Pancreas (tissue), 10 donors: Measurements from ENCODE around the gene DENND2A. TPM values are rescaled to one million over a fixed set of nuclear protein-coding genes. Genes with fewer than 3 reads are reported as not detected.

Experiments used
- ATAC-seq, 4 donors: fragments of 200-7000 bp; cut with Tn5 transposase; one replicate each; pipeline versions ENCODE4 v1.8.0 to v1.9.1; 2020; ENCODE audit warnings: mild to moderate bottlenecking in 4 of 4, moderate library complexity in 4 of 4
- DNase-seq, 6 donors: peaks; one replicate each; pipeline ENCODE4 v3.0.0-alpha.2; 2020
- FAIRE-seq: peaks from 2 replicates; lab custom pipeline; 2012; peaks lifted over from hg19 to GRCh38; lab: Jason Lieb, UNC
- H3K27ac ChIP-seq, 4 donors: fragments of 200-600 bp; sonication (generic); 1 replicate in 3 of 4; 2 replicates in 1 of 4; pipeline versions ENCODE4 v1.5.0 to v1.8.0; 2020
- H3K27me3 ChIP-seq, 4 donors: fragments of 200-600 bp; one replicate each; pipeline ENCODE4 v1.8.0; 2021
- H3K36me3 ChIP-seq, 3 donors: fragments of 200-600 bp; sonication (generic) in 1 of 3; one replicate each; pipeline versions ENCODE4 v1.5.0 to v1.8.0; 2020 to 2021
- H3K4me1 ChIP-seq, 3 donors: fragments of 200-600 bp; one replicate each; pipeline ENCODE4 v1.8.0; 2021
- H3K4me3 ChIP-seq, 4 donors: fragments of 200-600 bp; sonication (generic) in 2 of 4; one replicate each; pipeline versions ENCODE4 v1.5.0 to v1.8.0; 2020 to 2021
- H3K9me3 ChIP-seq, 4 donors: fragments of 200-600 bp; one replicate each; pipeline ENCODE4 v1.8.0; 2021
- WGBS, 2 donors: extraction: QIAGEN DNeasy Blood & Tissue Kit; methylation state at CpG; one replicate each; pipeline ENCODE4 v1.1.7; 2013; 5-methylcytosine and 5-hydroxymethylcytosine counted together
- intact Hi-C, 3 donors: fragments of 100-400 bp; cut with DNase I; formaldehyde crosslinking; loops; one replicate each; pipeline versions ENCODE4 v1.11.1 to v1.14.2; 2022
- polyA plus RNA-seq, 2 donors: library from polyadenylated mRNA; stranded (reverse); fragments of 200-250 nt; gene quantifications; one replicate each; pipeline ENCODE4 v1.2.3, GENCODE V29; 2013
- total RNA-seq, 6 donors: library from RNA; stranded (reverse); fragmentation: NEBNext Ultra II Directional in 4 of 6; extraction: Animal tissue kit (Norgen Biotek cat#: 25700) in 4 of 6; gene quantifications; one replicate each; pipeline versions ENCODE4 v1.2.1 to v1.2.4, GENCODE V29; 2021 to 2023
- TF ChIP-seq, protein P1 (sequence below), 4 donors: fragments of 200-600 bp; sonication (generic) in 3 of 4; IDR thresholded peaks; one replicate each; pipeline versions ENCODE4 v1.5.0 to v1.8.0; 2021; ENCODE audit warnings: antibody characterized with exemption in 4 of 4
- donor health status: healthy with polysubstance abuse.
- donor health status: DM: no; HTN: no; CAD: no; lungs with moderate emphysema.
- donor health status: DM: no; HTN: no; CAD: no.
- donor health status: control.
- donor health status: control.
- donor health status: Bipolar disorder and iron deficiency.
- donor health status: DM: yes; HTN: yes; CAD: no.
- donor health status: DM: no; HTN: no; CAD: no.
- donor health status: DM: no; HTN: no; CAD: no.
- donor health status: DM: yes; HTN: yes; CAD: no.

The DENND2A gene
- total and polyA plus RNA-seq, 8 donors: 1.1 to 5.0 (median 1.8) TPM

- H3K4me1 ChIP-seq: no peaks in the 10 kb centered on the region
- 79 to 100% methylated on average over 1 of the region's 1 CpG for WGBS, 2 donors
- FAIRE-seq (no peak), ATAC-seq (no peak), DNase-seq (no peak)
- TF ChIP-seq, protein P1, sequence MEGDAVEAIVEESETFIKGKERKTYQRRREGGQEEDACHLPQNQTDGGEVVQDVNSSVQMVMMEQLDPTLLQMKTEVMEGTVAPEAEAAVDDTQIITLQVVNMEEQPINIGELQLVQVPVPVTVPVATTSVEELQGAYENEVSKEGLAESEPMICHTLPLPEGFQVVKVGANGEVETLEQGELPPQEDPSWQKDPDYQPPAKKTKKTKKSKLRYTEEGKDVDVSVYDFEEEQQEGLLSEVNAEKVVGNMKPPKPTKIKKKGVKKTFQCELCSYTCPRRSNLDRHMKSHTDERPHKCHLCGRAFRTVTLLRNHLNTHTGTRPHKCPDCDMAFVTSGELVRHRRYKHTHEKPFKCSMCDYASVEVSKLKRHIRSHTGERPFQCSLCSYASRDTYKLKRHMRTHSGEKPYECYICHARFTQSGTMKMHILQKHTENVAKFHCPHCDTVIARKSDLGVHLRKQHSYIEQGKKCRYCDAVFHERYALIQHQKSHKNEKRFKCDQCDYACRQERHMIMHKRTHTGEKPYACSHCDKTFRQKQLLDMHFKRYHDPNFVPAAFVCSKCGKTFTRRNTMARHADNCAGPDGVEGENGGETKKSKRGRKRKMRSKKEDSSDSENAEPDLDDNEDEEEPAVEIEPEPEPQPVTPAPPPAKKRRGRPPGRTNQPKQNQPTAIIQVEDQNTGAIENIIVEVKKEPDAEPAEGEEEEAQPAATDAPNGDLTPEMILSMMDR (IDR thresholded peaks at IDR 0.05): no peak
- H3K4me3 ChIP-seq: no peak overlapping the region
- H3K36me3 ChIP-seq: no peaks in the 10 kb centered on the region
- H3K27ac ChIP-seq: no peak overlapping the region
- H3K27me3 ChIP-seq: no peaks in the 10 kb centered on the region
- no peaks in the 10 kb centered on the region for H3K9me3 ChIP-seq
- intact Hi-C loops: loop anchor here in 1 of 3 donors (10.0 kb wide), 1 partner anchor 58 kb away; no protein-coding TSS in a partner anchor
Observed at GRCh38 chr7:140546947-140547346, 93.7 kb downstream of the DENND2A start.

DNA sequence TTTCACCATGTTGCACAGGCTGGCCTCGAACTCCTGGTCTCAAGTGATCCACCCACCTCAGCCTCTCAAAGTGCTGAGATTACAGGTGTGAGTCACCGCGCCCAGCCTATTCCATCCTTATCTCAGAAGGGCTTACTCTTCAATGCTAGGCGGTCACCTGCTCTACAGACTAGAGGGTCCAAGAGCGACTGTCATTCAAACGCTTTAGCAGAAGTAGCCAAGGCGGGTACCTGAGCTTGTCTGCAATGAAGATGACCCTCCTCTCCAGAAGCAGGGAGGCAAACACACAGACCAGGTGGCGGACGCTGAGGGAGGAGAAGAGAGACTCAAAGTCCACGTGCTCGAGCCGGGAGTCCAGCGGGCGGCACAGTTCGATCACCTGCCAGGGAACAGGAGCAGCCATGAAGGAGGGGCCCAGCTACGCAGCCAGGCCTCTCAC, 96.2 kb downstream of the DENND2A start:
- intact Hi-C loops: loop anchor here in 1 of 3 donors (10.0 kb wide), 1 partner anchor 60 kb away; no protein-coding TSS in a partner anchor
- DNase-seq: peak in 5 of 6 donors; percentile 53 to 93 (median 68)
- TF ChIP-seq, protein P1 (IDR thresholded peaks at IDR 0.05): no peak
- Histone ChIP-seq H3K36me3 (no peaks in the 10 kb centered on the region), H3K27me3 (no peaks in the 10 kb centered on the region), H3K4me1 (peaks cover 0 to 3% (median 0%) of the 10 kb centered on the region in 3 donors), H3K27ac (no peak overlapping the region), H3K4me3 (no peak overlapping the region), H3K9me3 (no peaks in the 10 kb centered on the region)
- no peak for FAIRE-seq
- WGBS, 2 donors: 55 to 87% methylated on average over 16 of the region's 16 CpGs
- ATAC-seq: peak in 3 of 4 donors; percentile 69 to 95 (median 89)

DNA sequence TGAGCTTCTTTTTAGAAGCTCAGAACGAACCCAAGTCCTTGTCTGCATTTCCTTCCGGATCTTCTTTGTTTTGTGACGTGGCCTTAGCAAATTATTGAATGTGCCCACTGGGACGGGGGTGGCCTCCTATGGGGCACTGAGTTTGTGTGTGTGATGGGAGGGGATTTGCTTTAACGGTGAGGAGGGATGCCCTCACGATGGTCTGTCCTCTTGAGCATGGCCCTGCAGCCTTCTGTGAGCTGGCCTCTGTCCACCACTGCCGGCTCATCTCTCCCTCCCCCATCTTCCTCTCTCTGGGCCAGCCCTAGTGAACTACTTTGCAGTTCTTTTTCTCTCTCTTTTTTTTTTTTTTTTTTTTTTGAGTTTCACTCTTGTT, 98.4 kb downstream of the DENND2A start:
- Histone ChIP-seq H3K9me3 (no peaks in the 10 kb centered on the region), H3K4me3 (no peak overlapping the region), H3K36me3 (no peaks in the 10 kb centered on the region), H3K27me3 (no peaks in the 10 kb centered on the region), H3K4me1 (peaks cover 0 to 3% (median 0%) of the 10 kb centered on the region in 3 donors), H3K27ac (no peak overlapping the region)
- ATAC-seq (peak in 2 of 4 donors; percentile 50 to 66), DNase-seq (no peak), FAIRE-seq (no peak)
- TF ChIP-seq, protein P1 (IDR thresholded peaks at IDR 0.05): no peak
- intact Hi-C loops: loop anchor here in 1 of 3 donors (10.0 kb wide), 1 partner anchor 63 kb away; no protein-coding TSS in a partner anchor
- 64 to 71% methylated on average over 7 of the region's 7 CpGs for WGBS, 2 donors

DNA sequence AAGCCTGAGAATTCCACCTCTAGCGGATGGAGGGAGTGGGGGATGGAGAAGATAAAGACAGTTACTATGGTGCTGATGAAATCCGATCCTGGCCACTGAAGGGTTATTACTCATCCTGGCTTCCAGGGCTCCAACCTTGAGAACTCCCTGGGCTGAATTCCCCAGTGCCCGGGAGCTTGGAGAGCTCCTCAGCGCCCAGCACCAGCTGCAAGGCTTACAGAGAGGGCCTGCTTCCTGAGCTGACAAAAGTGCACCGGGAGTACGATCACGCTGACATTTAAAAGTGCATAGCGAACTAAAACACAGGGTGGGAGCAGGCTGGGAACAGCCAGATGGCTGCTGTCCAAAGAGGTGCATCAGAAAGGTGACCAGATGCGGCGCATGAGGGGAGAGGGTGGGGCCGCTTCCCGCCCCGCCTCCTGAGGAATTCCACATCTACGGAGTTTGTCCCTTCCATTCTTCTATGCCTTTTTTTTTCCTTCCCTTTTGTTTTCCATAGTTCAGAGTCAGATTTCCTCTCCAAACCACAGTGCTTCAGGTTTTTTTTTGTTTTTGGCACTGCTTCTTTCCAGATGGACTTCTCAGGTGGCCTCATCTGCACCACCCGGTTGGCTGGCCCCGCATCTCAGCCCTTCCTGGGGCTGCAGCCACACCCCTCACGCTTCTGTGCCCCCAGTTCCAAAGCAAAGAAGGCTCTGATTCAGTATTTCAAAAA, 98.9 kb downstream of the DENND2A start:
- H3K36me3 ChIP-seq: no peaks in the 10 kb centered on the region
- H3K27me3 ChIP-seq: no peaks in the 10 kb centered on the region
- FAIRE-seq (no peak), DNase-seq (peak in 2 of 6 donors; percentile 26 to 33), ATAC-seq (peak in 3 of 4 donors; percentile 27 to 60 (median 28))
- intact Hi-C loops: loop anchor here in 1 of 3 donors (10.0 kb wide), 1 partner anchor 63 kb away; no protein-coding TSS in a partner anchor
- H3K27ac ChIP-seq: no peak overlapping the region
- no peak overlapping the region for H3K4me3 ChIP-seq
- peaks cover 0 to 3% (median 0%) of the 10 kb centered on the region in 3 donors for H3K4me1 ChIP-seq
- H3K9me3 ChIP-seq: no peaks in the 10 kb centered on the region
- TF ChIP-seq, protein P1 (IDR thresholded peaks at IDR 0.05): no peak
- WGBS, 2 donors: 29 to 35% methylated on average over 17 of the region's 17 CpGs

DNA sequence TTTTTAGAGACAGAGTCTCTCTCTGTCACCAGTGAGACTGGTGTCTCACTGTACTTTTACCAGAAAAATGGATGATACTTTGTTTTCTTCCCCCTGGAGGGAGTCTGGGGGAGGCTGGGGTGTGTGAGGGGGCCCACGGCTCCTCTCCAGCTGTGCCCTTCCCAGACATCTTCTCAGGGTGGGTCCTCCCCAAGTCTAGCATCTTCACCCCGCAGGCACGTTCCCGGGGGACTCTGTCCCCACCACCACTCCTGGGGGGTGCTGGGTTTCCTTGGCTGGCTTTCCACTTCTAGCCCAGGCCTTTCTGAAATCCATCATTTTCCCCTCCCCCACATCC, 99.5 kb downstream of the DENND2A start:
- Histone ChIP-seq H3K4me1 (peaks cover 0 to 3% (median 0%) of the 10 kb centered on the region in 3 donors), H3K36me3 (no peaks in the 10 kb centered on the region), H3K27ac (no peak overlapping the region), H3K4me3 (no peak overlapping the region), H3K9me3 (no peaks in the 10 kb centered on the region), H3K27me3 (no peaks in the 10 kb centered on the region)
- FAIRE-seq (no peak), ATAC-seq (no peak), DNase-seq (no peak)
- 36 to 55% methylated on average over 4 of the region's 4 CpGs for WGBS, 2 donors
- TF ChIP-seq, protein P1 (IDR thresholded peaks at IDR 0.05): no peak
- intact Hi-C loops: loop anchor here in 1 of 3 donors (10.0 kb wide), 1 partner anchor 64 kb away; no protein-coding TSS in a partner anchor
